ENCODE measurements around the gene MUC22. TPM values are rescaled to one million over a fixed set of nuclear protein-coding genes. Genes with fewer than 3 reads are reported as not detected.

MUC22 gene
- not detected in 2 replicates for total RNA-seq

GRCh38 chr6:31010393-31011060, at the start of gene MUC22:
MUC22 (plus strand) TSS chr6:31010474; CDS start chr6:31010707, 233 bp downstream.

GRCh38 chr6:30983439-30983838, 26.8 kb upstream of the MUC22 start, which contains the start of gene MUC21:
MUC21 (plus strand) TSS chr6:30983718; CDS start chr6:30983959, 241 bp downstream.

Other genes starting within 250 kb of the MUC22 start
- gene DDR1, start 126.0 kb upstream of the MUC22 start, total RNA-seq: 21.1 and 28.9 TPM in 2 replicates
- gene GTF2H4, start 102.3 kb upstream of the MUC22 start, total RNA-seq: 10.3 and 10.6 TPM in 2 replicates
- gene VARS2, start 96.2 kb upstream of the MUC22 start, total RNA-seq: 13.4 and 14.9 TPM in 2 replicates
- not detected in 2 replicates for gene SFTA2, start 78.3 kb upstream of the MUC22 start, total RNA-seq
- not detected in 2 replicates for gene MUCL3, start 69.5 kb upstream of the MUC22 start, total RNA-seq
- gene MUC21, start 26.8 kb upstream of the MUC22 start, total RNA-seq: not detected in 2 replicates
- gene C6orf15, start 102.1 kb downstream of the MUC22 start, total RNA-seq: not detected in 2 replicates
- gene PSORS1C1, start 104.3 kb downstream of the MUC22 start, total RNA-seq: 1.4 and 2.8 TPM in 2 replicates
- gene CDSN, start 110.0 kb downstream of the MUC22 start, total RNA-seq: not detected in 2 replicates
- not detected in 2 replicates for gene PSORS1C2, start 128.6 kb downstream of the MUC22 start, total RNA-seq
- 19.7 and 23.5 TPM in 2 replicates for gene CCHCR1, start 147.3 kb downstream of the MUC22 start, total RNA-seq
- gene TCF19, start 148.1 kb downstream of the MUC22 start, total RNA-seq: 1.9 and 5.0 TPM in 2 replicates
- gene POU5F1, start 160.2 kb downstream of the MUC22 start, total RNA-seq: not detected in 2 replicates